Measurements from ENCODE around the gene STAT4. TPM values are rescaled to one million over a fixed set of nuclear protein-coding genes. Genes with fewer than 3 reads are reported as not detected.

The STAT4 gene
- total RNA-seq, 1 donor from 2014 or later = 4.8 TPM

DNA sequence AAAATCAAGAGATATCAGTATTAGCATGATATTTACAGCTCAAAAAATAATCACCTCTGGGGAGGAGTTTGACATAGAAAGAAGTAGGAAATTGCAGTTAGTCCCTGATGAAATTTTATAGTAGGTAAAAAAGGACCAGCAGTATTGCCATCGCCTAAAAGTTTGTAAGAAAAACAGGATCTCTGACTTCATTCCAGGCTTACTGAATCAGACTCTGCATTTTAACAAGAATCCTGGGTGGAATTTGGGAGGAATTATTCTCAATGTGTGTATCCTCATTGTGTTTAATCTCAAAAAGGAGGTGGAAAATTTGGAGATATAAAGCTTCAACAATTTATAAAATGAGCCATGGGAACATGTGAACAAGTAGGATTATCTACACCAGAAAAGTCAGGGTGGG is 105.7 kb downstream of the STAT4 start:
- DNase-seq (ENCODE audit: low spot score) = no peak

DNA sequence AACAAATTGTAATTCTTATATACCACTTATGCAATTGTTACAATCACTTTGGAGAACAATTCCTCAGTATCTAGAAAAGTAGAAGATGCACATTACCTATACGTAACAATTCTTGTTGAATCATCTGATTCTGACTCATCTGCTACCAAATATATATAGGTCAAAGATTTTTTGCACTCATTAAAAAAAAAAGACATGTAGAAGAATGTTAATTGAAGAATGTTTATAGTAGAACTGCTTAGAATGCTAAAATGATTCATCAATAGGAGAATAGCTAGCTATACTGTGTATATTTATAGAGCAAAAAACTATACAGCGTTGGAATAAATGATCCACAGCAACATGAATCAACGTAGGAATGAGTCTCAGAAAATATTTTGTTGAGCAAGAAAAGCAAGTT is 107.4 kb downstream of the STAT4 start:
- no peak for DNase-seq (ENCODE audit: low spot score)

DNA sequence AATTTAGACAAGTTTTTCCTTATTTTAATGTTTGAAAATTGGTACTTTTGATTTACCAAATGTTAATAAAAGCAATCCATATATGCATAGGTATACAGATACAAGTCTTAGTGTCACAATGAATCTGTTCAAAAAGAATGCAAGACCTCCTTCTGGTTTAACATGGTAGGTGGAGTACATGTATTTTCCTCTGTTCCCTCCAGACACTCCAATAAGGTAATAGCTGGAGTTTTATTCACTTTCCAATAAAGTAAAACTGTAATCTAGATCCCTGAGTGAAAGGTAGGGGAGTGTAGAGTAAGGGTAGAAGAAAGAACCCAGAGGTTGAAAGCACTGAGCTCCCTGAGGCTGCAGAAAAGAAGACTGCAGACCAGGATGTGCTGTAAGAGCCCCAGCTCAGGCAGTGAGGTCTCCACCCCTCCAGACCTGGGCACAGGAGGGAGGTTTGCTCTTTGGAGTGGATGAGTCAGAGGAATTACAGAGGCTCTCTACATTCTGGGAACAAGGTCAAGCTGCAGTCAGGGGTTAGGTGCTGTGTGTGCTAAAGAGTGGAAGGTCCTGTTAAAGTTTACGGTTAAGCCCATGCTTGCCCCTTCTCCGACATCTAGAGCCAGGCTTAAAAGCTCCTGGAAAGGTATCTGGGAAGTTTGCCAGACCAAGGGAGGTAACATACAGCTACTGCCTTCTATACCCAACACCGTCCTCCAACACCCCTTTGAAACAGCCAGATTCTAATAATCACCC is 109.2 kb downstream of the STAT4 start:
- no peak for DNase-seq (ENCODE audit: low spot score)

DNA sequence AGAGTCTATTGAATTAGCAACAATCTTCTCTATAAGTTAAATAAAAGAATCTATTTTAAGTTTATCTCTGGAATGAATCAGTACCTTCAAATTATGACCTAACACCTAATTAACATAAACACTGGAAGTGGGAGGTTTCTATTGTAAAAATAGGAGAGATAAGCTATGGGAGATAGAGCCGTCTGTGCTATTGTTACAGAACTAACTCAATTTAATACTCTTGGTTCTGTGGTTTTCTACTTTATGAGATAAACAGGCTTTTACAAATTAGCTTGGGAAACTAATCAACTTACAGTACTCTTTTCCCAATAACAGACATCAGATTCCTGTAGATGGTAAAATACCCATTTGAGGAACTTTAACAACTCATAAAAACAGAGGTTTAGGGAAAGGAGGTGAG is 111.2 kb downstream of the STAT4 start:
- no peak for DNase-seq (ENCODE audit: low spot score)

DNA sequence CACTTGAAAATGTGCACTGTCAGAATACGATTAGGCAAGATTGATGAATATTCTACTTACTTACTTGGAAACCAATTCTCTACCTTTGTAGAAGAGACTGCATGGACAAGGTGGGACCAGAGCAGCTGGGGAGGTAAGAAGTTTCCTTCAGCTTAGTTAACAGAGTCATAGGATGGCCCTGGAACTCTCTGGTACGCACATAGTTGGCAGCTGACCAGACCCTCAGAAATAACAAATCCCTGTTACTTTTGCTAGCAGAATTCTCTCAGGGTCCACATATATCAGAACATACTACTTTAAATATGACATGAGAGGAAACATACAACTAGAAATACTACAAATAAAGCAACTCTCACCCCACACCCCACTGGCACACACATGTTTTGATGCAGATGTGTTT is 112.1 kb downstream of the STAT4 start:
- no peak for DNase-seq (ENCODE audit: low spot score)

DNA sequence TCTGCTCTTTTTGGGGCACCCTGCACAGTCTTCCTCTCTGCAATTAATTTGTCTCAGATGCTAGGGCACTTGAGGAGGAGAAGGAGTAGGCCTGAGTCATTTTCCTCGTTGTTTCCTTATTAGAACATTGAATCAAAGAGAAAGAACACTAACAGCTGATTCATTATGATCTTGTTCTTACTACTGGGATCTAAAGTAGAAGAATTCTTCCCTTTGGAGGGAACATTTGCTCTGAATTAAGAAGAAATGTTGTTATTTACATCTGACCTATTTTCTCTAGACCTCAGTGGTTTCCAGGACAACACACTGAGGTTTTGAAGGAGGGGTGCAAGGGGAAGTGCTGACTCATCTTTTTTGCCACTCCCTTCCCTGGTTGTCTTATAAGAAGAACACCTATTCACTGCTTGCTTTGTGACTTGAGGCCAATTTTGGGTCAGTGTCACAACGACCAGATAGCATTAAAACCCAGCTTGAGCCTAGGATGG is 112.5 kb downstream of the STAT4 start:
- DNase-seq (ENCODE audit: low spot score) = no peak

DNA sequence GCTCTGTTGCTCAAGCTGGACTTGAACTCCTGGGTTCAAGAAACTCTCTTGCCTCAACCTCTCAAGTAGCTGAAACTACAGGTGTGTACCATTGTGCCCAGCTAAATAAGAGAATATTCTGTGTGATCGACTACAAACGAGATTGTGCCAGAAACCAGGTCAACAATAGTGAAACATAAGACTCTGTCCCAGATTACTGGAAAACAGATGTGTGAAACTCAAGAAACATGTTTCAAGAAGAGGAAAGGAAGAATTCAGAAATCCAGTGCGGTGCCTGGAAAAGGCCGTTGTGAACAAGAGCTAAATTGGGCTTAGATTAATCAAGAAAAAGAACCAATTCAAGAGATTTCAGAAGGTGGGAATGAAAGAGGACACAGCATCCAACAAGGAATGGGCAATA is 113.4 kb downstream of the STAT4 start:
- no peak for DNase-seq (ENCODE audit: low spot score)

DNA sequence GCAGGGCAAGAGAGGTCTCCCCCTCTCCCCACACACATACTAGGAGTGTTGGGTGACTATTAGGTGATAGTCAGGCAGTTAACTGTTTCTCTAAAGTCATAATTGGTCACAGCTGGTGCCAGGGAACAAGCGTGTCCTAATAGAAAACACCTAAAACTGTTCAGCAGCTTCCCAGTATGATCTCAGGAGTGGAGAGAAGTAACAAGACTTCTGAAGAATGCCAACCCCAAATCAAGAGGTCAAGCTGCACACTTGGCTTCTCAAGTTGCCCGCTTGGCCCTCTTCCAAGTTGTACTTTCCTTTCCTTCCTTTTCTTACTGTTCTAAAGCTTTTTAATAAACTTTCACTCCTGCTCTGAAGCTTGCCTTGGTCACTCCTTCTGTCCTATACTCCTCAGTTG is 114.4 kb downstream of the STAT4 start:
- DNase-seq (ENCODE audit: low spot score) = no peak

DNA sequence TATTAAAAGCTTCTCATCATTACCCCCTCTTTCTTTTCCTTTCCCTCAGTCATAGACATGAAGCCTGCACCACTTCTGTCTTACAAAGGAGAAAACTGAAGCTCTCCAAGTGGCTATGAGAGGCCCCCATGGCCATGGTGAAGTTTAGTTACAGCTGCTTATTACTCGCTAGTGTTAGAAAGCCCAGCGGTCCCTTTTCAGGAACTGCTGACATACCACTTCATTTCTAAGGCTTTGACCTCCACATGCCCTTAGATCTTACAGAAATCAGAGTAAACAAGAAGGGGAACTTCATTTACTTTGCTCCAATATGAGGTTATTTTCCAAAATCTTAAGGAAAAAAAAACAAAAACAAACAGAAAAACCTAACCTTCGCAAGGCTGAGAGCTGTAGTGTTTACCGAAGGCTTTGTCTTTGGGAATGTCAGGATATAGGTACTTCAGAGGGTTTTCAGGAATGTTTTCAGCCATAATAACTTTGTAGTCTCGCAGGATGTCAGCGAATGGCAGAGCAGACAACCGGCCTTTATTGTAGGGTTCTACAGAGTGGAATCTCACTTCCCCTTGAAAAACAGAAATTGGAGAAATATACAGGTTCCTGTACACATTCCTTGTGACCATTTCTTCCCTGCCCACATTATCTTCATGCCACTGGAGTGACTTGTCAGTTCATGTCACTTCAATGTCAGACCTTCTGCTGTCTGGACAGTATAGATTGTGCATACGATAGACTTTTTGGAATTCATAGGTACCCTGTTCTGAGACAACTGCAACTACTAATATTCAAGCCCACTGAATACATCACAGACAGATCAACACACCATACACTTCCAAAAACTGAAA is 118.0 kb downstream of the STAT4 start:
- DNase-seq (ENCODE audit: low spot score) = no peak

DNA sequence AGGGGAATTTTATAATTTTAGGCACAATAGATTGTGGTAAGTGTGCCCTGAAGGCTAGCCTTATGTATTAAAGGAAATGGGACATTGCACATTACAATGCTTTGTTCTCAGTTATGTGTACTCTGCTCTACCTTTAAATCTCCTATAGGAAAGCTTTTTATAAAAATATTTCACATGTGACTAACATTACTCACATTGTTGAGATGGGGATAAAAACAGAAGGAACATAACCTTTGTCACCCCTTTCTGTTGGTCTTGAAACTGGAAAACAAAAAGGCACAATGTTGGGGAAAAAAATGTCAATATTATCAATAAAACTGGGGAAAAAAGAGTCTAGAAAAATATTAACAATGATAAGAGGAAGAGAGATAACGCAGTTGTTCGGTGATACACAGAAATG is 119.5 kb downstream of the STAT4 start:
- DNase-seq (ENCODE audit: low spot score) = no peak

DNA sequence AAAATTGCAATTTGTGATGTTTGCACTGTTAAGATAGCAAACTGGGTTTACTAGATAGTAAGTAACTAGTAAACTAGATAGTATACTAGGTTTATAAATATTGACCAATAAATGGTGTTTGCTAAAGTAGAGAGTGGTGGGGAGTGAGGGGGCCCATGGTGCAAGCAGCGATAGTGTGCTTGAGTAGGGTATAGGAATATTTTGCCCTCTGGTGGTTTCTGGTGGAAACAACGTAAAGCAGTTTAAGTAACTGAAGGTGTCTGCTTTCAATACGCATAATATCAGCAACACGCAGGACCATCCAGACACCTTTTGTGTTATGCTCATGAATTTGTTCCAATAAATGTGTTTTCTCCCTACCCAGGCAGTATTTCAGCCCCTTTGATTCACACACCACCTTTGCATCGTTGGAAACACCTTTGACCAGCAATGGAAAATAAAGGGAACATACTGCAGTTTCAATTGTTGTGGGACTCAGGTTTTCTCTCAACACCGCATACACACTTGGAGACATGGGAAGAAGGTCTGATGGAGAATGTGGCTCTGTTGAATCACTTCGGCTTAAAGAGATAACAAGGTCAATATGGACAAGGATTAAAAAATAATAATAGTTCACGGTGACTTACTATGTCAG is 120.2 kb downstream of the STAT4 start:
- DNase-seq (ENCODE audit: low spot score) = peak; percentile 50

DNA sequence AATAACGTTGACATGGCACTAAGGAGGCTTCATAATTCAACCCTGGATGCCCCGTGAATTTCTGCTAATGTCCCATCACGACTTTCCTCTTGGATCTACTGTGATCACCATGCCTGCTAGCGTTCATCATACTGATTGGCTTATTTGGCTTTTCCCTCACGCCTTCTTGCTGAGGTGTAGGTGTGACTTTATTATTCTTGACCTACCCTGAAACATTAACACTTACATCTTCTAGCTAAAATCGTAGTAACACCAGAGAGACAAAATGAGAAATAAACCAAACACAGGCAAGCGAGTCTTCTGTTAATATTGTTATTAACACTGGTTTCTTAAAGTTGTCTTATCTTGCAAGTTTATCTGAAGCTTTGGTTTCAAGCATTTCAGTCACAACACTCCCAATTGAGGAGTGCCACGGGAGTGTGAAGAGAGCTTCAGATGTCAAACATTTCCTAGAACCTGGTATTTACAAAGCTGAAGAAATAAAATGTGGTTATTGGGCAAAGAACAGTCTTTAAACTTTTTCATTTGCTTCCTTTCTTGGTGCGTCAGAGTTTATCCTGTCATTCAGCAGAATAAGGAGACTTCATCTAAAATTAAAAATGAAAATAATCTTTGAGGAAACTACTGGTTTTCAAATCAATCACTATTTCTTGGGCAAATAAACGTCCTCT is 121.4 kb downstream of the STAT4 start:
- no peak for DNase-seq (ENCODE audit: low spot score)

DNA sequence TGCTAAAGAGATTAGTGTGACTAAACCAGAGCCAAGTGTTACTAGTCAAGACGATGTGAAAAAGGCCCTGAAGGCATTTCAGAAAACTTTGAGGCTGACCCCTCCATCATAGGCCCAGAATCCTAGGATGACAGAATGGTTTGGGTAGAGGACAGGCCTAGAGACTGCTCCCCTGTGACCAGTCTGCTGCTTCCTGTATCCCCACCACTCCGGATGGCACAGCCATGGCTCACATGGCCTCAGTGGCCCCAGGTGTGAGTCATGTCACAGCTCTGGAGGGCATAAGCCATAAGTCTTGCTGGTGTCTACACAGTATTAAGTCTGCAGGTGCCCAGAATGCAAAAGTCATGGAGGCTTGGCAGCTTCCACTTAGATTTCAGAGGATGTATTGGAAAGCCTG is 124.4 kb downstream of the STAT4 start:
- no peak for DNase-seq (ENCODE audit: low spot score)

DNA sequence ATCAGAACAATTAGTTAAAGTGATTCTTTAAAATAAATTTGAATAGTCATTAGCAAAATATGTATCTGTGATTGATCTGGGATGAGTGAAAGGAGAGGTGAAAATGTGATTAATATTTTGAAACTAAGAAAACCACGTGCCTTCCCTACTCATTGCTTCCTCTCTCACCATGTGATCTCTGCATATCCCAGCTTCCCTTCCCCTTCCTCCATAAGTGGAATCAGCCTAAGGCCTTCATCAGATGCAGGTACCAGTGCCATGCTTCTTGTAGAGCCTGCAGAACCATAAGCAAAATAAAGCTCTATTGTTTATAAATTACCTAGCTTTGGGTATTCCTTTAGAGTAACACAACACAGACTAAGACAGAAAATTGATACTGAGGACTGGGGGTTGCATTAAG is 125.7 kb downstream of the STAT4 start:
- no peak for DNase-seq (ENCODE audit: low spot score)

DNA sequence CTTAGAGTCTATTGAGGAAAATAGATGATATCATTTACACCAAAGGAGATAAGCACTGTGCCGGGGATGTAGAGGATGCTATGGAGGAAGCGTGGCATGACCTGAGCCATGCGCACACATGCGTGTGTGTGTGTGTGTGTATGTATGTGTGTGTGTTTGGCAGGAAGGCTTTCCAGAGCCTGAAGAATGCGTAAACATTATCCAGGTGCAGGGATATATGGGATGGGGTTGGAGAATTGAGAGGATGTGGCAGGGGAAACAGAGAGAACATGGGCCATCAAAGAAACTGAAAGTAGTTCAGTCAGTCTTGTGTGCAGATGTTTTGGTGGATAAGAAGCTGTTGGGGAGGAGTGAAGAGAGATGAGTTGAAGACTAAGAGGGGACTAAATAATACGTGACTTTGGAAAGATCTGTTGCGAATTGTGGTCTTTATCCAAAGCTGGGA is 127.5 kb downstream of the STAT4 start:
- no peak for DNase-seq (ENCODE audit: low spot score)

DNA sequence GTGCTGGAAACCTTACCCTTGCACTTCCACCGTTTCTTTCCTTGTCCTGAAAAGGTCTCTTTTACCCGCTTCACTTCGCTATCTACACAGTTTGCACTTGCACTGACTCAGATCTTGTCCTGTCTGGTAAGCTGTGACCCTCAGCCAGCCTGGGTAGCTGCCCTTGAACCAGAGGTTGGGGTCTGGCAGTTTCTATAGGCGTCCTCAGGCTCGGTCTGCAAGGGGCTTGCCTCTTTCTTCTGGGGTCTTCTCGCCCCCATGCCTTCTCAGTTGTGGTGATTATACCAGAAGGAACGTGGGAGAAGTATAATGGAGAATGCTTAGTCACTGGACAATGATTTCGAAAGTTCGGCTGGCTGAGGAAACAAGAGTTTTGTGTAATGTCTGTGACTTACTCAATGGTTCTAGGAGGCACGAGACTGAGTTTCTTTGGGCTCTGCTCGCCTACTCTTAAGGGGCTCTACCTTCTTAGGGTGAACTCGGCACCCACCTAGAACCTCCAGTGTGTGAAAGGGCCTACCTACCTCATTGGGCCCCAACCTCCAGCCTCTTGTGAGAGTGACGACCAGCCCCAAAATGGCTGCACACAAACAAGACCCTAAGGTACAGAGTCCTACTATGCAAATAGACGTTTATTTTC is 129.9 kb downstream of the STAT4 start:
- DNase-seq (ENCODE audit: low spot score) = peak; percentile 23

DNA sequence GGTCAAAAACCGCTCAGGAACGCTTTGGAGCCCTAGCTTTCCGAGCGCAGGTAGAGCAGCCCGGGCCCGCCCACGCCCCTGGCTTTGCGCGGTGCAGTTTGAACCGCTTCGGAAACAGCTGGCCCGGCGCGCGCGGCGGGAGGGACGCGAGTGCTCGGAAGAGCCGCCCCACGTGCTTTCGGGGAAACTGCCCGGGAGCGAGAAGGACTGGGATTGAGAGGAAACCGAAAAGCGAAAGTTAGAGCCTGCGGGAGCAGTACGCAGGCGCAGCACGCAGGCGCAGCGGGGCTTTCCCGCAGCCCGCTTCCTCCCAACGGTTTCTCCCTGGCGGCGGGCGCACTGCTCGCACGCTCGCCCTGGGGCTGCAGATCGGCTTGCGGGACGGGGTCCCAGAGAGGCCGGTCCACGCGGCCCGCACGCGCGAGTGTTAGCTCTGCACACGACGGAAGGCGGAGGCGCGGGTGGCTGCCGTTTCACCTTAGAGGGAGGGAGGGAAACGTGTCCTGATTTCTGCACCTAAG is 130.5 kb downstream of the STAT4 start:
- DNase-seq (ENCODE audit: low spot score) = peak; percentile 96

DNA sequence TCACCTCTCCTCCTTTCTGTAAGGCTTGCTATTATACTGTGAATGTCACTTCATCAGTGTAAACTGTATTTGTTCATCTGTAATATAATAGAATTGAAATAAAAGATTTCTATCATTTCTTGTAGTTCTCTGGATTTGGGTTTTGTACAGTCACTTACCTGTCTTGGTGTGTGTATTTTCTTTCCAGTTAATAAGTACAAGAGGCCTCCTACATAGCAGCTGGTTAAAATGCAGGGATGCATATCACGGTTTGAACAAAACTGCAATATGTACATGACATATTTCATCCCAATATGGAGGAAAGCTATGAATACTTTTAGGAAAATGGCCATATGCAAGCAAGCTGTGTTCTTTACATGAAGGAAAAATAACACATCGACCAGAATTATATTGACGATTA is 131.4 kb downstream of the STAT4 start:
- no peak for DNase-seq (ENCODE audit: low spot score)

DNA sequence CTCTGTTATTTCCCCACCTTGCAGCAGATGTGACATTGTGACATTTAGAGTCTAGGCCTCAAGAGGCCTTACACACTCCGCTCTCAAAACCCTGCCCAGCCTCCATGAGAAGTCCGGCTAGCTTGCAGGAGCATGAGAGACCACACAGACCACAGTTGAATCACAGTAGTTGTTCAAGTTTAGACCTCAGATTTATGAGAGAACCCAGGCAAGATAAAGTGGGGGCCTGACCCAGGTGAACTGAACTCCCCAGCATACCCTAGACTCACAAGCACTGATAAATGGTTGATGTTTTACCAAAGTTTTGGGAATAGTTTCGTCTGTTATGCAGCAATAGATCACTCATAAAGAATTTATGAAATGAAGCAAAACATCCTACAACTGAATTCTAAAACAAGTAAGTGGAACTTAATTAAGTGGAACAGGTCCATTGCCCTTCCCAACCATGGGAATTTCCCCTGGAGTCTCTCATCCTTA is 132.1 kb downstream of the STAT4 start:
- DNase-seq (ENCODE audit: low spot score) = no peak

DNA sequence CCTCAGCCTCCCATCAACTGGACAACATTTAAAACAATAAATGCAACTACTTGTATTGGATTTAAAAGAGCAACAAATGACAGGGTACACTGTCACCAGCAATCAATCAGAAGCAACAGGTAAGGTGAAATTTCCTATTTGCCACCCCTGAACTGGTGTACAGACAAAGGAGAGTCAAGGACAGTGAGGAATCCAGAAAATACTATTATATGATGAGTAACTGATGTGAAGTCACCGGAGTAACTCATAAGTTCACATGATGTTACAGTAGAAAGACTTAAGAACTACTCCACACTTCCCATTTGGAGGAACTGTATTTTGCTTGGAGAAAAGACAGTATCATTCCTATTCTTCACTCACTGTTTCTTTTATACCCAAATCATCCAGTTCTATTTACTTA is 132.7 kb downstream of the STAT4 start:
- DNase-seq (ENCODE audit: low spot score) = no peak

DNA sequence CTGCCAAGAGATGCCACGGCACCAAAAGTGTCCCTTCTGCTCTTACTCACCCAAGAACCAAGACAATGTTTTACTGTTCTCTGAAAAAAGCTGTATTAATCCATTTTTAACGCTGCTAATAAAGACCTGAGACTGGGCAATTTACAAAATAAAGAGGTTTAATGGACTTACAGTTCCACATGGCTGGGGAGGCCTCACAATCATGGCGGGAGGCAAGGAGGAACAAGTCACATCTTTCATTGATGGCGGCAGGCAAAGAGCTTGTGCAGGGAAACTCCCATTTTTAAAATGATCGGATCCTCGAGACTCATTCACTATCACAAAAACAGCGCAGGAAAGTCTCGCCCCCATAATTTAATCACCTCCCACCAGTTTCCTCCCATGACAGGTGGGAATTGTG is 135.0 kb downstream of the STAT4 start:
- no peak for DNase-seq (ENCODE audit: low spot score)
